DOHH2 (cell line): ENCODE results near the gene PRRC1.

ENCODE experiments used
- H3F3A ChIP-seq: fragments of 200-600 bp; sonication (generic), shearing (Covaris generic); 2 replicates; pipeline ENCODE4 v1.6.0; 2016; ENCODE audit warnings: antibody characterized with exemption, mild to moderate bottlenecking; ENCODE audit not compliant: control insufficient read depth, insufficient read depth
- H3K27ac ChIP-seq: fragments of 200-600 bp; sonication (generic); 2 replicates; pipeline ENCODE4 v1.5.1; 2014; ENCODE audit warnings: low read depth, mild to moderate bottlenecking, low read length, moderate library complexity
- H3K27me3 ChIP-seq: fragments of 200-600 bp; sonication (generic); 2 replicates; pipeline ENCODE4 v1.6.1; 2014; ENCODE audit warnings: mild to moderate bottlenecking, low read length, mixed read lengths; ENCODE audit not compliant: control insufficient read depth
- H3K36me3 ChIP-seq: fragments of 200-600 bp; sonication (generic); 2 replicates; pipeline ENCODE4 v1.6.1; 2014; ENCODE audit warnings: mild to moderate bottlenecking, low read length, moderate library complexity, mixed read lengths; ENCODE audit not compliant: control insufficient read depth
- H3K4me1 ChIP-seq: fragments of 200-600 bp; sonication (generic); 2 replicates; pipeline ENCODE4 v1.6.1; 2014; ENCODE audit warnings: mild to moderate bottlenecking, low read length, mixed read lengths; ENCODE audit not compliant: control insufficient read depth
- H3K4me2 ChIP-seq: fragments of 200-600 bp; sonication (generic); 2 replicates; pipeline ENCODE4 v1.6.0; 2014; ENCODE audit warnings: mild to moderate bottlenecking, low read length, moderate library complexity
- H3K4me3 ChIP-seq: fragments of 200-600 bp; sonication (generic); 2 replicates; pipeline ENCODE4 v1.5.1; 2014; ENCODE audit warnings: mild to moderate bottlenecking, low read length, mixed read lengths
- H3K79me2 ChIP-seq: fragments of 200-600 bp; sonication (generic); 2 replicates; pipeline ENCODE4 v1.6.1; 2014; ENCODE audit warnings: mild to moderate bottlenecking, low read length, mixed read lengths; ENCODE audit not compliant: control insufficient read depth
- H3K9me2 ChIP-seq: fragments of 200-600 bp; sonication (generic); replicated peaks from 2 replicates; pipeline ENCODE4 v1.6.1; 2014; ENCODE audit warnings: mild to moderate bottlenecking, low read length, mixed read lengths; ENCODE audit not compliant: control insufficient read depth
- H3K9me3 ChIP-seq: fragments of 200-600 bp; sonication (generic); 2 replicates; pipeline ENCODE4 v1.6.1; 2014; ENCODE audit warnings: antibody characterized with exemption, low read length, mixed read lengths; ENCODE audit not compliant: control insufficient read depth, insufficient read depth
- H4K20me1 ChIP-seq: fragments of 200-600 bp; sonication (generic); 2 replicates; pipeline ENCODE4 v1.6.0; 2014; ENCODE audit warnings: low read depth, mild to moderate bottlenecking, antibody characterized with exemption, low read length, moderate library complexity; ENCODE audit not compliant: control insufficient read depth, insufficient read depth
- EZH2phosphoT487 ChIP-seq: fragments of 200-600 bp; sonication (generic); IDR thresholded peaks from 2 replicates; pipeline ENCODE4 v1.6.1; 2017; ENCODE audit warnings: borderline replicate concordance, mild to moderate bottlenecking, antibody characterized with exemption, low read length, moderate library complexity, mixed read lengths
- TF ChIP-seq, protein P1 (sequence below): fragments of 200-600 bp; sonication (generic); IDR thresholded peaks from one replicate; pipeline ENCODE4 v1.5.1; 2014; ENCODE audit warnings: antibody characterized with exemption, mild to moderate bottlenecking, low read depth, low read length; ENCODE audit not compliant: poor library complexity, severe bottlenecking

Gene PRRC1

DNA sequence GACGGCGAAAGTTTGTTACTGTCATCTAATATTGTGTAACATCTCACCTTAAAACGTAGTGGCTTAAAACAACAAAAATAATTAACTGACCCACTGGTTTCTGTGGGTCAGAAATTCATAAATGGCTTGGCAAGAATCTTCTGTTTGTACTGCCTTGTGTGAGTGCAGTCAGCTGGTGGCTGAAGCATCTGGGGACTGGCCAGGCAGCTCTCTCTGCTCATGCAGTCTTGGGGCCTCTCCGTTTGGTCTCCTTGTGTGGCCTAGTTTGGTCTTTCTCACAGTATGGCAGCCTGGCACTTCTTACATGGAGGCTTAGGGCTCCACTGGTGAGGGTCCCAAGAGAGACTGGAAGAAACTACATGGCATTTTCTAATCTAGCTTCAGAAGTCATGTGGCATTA is 82.4 kb downstream of the PRRC1 start:
- Histone ChIP-seq H3K4me2 (no peak overlapping the region), H4K20me1 (no peaks in the 10 kb centered on the region), H3K27me3 (no peaks in the 10 kb centered on the region), H3K27ac (no peak overlapping the region), H3K79me2 (no peaks in the 10 kb centered on the region), H3K9me2 (no peaks in the 10 kb centered on the region), H3K4me1 (no peaks in the 10 kb centered on the region), H3F3A (no peaks in the 10 kb centered on the region), H3K36me3 (no peaks in the 10 kb centered on the region), H3K9me3 (no peaks in the 10 kb centered on the region), H3K4me3 (no peak overlapping the region)
- no peak for TF ChIP-seq EZH2phosphoT487
- TF ChIP-seq, protein P1, sequence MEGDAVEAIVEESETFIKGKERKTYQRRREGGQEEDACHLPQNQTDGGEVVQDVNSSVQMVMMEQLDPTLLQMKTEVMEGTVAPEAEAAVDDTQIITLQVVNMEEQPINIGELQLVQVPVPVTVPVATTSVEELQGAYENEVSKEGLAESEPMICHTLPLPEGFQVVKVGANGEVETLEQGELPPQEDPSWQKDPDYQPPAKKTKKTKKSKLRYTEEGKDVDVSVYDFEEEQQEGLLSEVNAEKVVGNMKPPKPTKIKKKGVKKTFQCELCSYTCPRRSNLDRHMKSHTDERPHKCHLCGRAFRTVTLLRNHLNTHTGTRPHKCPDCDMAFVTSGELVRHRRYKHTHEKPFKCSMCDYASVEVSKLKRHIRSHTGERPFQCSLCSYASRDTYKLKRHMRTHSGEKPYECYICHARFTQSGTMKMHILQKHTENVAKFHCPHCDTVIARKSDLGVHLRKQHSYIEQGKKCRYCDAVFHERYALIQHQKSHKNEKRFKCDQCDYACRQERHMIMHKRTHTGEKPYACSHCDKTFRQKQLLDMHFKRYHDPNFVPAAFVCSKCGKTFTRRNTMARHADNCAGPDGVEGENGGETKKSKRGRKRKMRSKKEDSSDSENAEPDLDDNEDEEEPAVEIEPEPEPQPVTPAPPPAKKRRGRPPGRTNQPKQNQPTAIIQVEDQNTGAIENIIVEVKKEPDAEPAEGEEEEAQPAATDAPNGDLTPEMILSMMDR: no peak

DNA sequence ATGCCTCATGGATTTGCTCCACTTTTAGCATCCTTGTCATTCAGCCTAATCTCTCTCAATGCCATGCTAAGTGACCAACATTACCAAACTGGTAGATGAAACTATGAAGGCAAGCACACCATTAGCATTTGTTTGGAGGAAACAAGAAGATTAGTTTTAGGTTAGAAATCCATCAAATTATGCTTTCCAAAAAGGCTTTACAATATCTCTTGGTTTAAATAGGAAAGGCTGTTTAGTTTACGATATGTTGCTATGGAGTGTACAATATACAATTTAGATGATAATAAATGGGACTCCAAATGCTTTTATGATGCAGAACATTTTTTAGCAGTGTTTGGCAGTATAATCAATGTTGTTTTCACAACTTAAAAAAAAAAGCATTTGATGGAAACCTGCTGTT is 83.7 kb downstream of the PRRC1 start:
- Histone ChIP-seq H3K4me1 (no peaks in the 10 kb centered on the region), H4K20me1 (no peaks in the 10 kb centered on the region), H3F3A (no peaks in the 10 kb centered on the region), H3K36me3 (no peaks in the 10 kb centered on the region), H3K27ac (no peak overlapping the region), H3K9me2 (no peaks in the 10 kb centered on the region), H3K9me3 (no peaks in the 10 kb centered on the region), H3K4me2 (no peak overlapping the region), H3K27me3 (no peaks in the 10 kb centered on the region), H3K4me3 (no peak overlapping the region), H3K79me2 (no peaks in the 10 kb centered on the region)
- TF ChIP-seq, protein P1: no peak
- TF ChIP-seq EZH2phosphoT487: no peak

DNA sequence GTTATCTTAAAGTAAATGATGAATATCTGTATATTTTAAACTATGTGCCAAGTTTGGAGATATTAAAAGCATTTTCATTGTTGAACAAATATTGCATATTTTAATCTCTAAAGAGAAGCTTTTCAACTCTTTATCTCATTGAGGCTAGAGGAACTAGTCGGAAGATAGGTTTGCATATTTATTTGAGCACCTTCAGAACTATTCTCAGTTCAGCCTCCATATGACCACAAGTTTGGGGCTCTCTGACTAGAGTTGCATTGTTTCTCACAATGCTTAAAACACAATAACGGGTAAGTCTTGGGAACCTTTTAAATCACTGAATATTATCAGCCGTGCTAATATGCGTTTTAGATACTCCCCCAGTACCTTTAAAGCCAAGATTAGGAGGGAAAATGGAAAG is 84.2 kb downstream of the PRRC1 start:
- Histone ChIP-seq H3K9me2 (no peaks in the 10 kb centered on the region), H3F3A (no peaks in the 10 kb centered on the region), H3K9me3 (no peaks in the 10 kb centered on the region), H3K4me1 (no peaks in the 10 kb centered on the region), H4K20me1 (no peaks in the 10 kb centered on the region), H3K27me3 (no peaks in the 10 kb centered on the region), H3K27ac (no peak overlapping the region), H3K79me2 (no peaks in the 10 kb centered on the region), H3K36me3 (no peaks in the 10 kb centered on the region), H3K4me3 (no peak overlapping the region), H3K4me2 (no peak overlapping the region)
- TF ChIP-seq, protein P1: no peak

DNA sequence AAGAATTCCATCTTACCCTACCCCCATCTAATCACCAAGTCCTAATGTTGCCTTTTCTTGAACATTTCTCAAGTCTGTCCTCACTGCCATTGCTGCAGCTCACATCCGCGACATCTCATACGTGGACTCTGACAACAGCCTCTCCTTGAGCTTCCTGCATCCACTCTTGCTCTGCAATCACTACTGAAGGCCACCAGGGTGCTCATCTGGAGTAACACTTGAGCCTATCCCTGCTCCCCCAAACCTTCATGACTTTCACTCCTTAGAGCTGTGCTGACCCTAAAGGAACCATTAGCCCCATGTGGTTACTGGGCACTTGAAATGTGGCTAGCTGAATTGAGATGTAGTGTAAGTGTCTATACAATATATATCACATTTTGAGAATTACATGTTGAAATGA is 85.0 kb downstream of the PRRC1 start:
- no peaks in the 10 kb centered on the region for H3K9me2 ChIP-seq
- H3K9me3 ChIP-seq: no peaks in the 10 kb centered on the region
- H3K4me2 ChIP-seq: no peak overlapping the region
- no peaks in the 10 kb centered on the region for H3F3A ChIP-seq
- no peak for TF ChIP-seq EZH2phosphoT487
- TF ChIP-seq, protein P1: no peak
- H3K4me3 ChIP-seq: no peak overlapping the region
- H3K27me3 ChIP-seq: no peaks in the 10 kb centered on the region
- H3K27ac ChIP-seq: no peak overlapping the region
- no peaks in the 10 kb centered on the region for H3K4me1 ChIP-seq
- no peaks in the 10 kb centered on the region for H3K36me3 ChIP-seq
- no peaks in the 10 kb centered on the region for H3K79me2 ChIP-seq
- H4K20me1 ChIP-seq: no peaks in the 10 kb centered on the region
